Caco-2 (cell line): ENCODE results near the gene BRD3OS. TPM values are rescaled to one million over a fixed set of nuclear protein-coding genes. Genes with fewer than 3 reads are reported as not detected.

Experiments used
- BruUV-seq: library from RNA; stranded (reverse); fragments of 400-500 nt; replicated peaks from 2 replicates; lab custom pipeline; 2021; lab: Mats Ljungman, UMichigan
- CTCF ChIA-PET: fragments of 300-600 bp; sonication (Branson Sonifier 250); formaldehyde crosslinking; loops from one replicate; lab custom pipeline; 2022; ENCODE audit warnings: antibody characterized with exemption; lab: Charles Lee
- POLR2A ChIA-PET: fragments of 300-600 bp; sonication (Branson Sonifier 250); formaldehyde crosslinking; loops from one replicate; lab custom pipeline; 2022; ENCODE audit warnings: antibody characterized with exemption; lab: Charles Lee
- DNase-seq, 2 experiments: peaks; one replicate each; pipeline versions ENCODE4 v3.0.0 to v3.0.0-alpha.2; 2020 to 2022
- H3K27me3 ChIP-seq: replicated peaks from 2 replicates; pipeline ENCODE4 v1.6.0; 2011; ENCODE audit warnings: low read length; ENCODE audit not compliant: control insufficient read depth, insufficient read depth
- H3K36me3 ChIP-seq: 2 replicates; pipeline ENCODE4 v1.5.1; 2011; ENCODE audit warnings: low read length; ENCODE audit not compliant: control insufficient read depth, insufficient read depth
- H3K4me1 ChIP-seq: fragments of 250-450 bp; sonication (Bioruptor Pico); 2 replicates; pipeline ENCODE4 v1.5.1; 2020; ENCODE audit warnings: mild to moderate bottlenecking
- H3K4me3 ChIP-seq: 2 replicates; pipeline ENCODE4 v1.5.1; 2011; ENCODE audit warnings: low read depth, mild to moderate bottlenecking, control low read depth, low read length
- H3K9me3 ChIP-seq: fragments of 250-450 bp; sonication (Bioruptor Pico); 2 replicates; pipeline ENCODE4 v1.5.1; 2020; ENCODE audit warnings: mild to moderate bottlenecking, moderate library complexity
- H3K27ac Mint-ChIP-seq: one replicate; pipeline ENCODE4 v1.8.0; 2022; ENCODE audit warnings: mixed read lengths; ENCODE audit not compliant: unreplicated experiment
- H3K27me3 Mint-ChIP-seq: one replicate; pipeline ENCODE4 v1.8.0; 2022; ENCODE audit warnings: mixed read lengths; ENCODE audit not compliant: insufficient read depth, unreplicated experiment
- H3K36me3 Mint-ChIP-seq: one replicate; pipeline ENCODE4 v1.8.0; 2022; ENCODE audit warnings: mild to moderate bottlenecking, mixed read lengths; ENCODE audit not compliant: insufficient read depth, unreplicated experiment
- H3K4me1 Mint-ChIP-seq: one replicate; pipeline ENCODE4 v1.8.0; 2022; ENCODE audit warnings: low read depth, mixed read lengths; ENCODE audit not compliant: unreplicated experiment
- H3K4me3 Mint-ChIP-seq: one replicate; pipeline ENCODE4 v1.8.0; 2022; ENCODE audit warnings: mild to moderate bottlenecking, moderate library complexity, mixed read lengths; ENCODE audit not compliant: unreplicated experiment
- H3K9me3 Mint-ChIP-seq: one replicate; pipeline ENCODE4 v1.8.0; 2022; ENCODE audit warnings: mixed read lengths; ENCODE audit not compliant: unreplicated experiment
- intact Hi-C: fragments of 100-400 bp; cut with micrococcal nuclease; formaldehyde crosslinking; loops from one replicate; pipeline ENCODE4 v1.10.0; 2022; ENCODE audit not compliant: unreplicated experiment
- total RNA-seq: library from RNA; stranded (reverse); gene quantifications from 2 replicates; pipeline ENCODE4 v1.2.3, GENCODE V29; 2022
- TF ChIP-seq, protein P1 (sequence below), 2 experiments: fragments of 200-600 bp in 1 of 2; IDR thresholded peaks; 1 replicate in 1 of 2; 2 replicates in 1 of 2; pipeline versions ENCODE4 v1.5.1 to v1.8.0; 2011 to 2022; ENCODE audit warnings: antibody characterized with exemption in 1 of 2, control low read depth in 1 of 2, inconsistent platforms in 1 of 2, low read depth in 1 of 2, low read length in 1 of 2, mild to moderate bottlenecking in 1 of 2, moderate library complexity in 1 of 2; ENCODE audit not compliant: insufficient read depth in 1 of 2, severe bottlenecking in 1 of 2, unreplicated experiment in 1 of 2

Gene BRD3OS
- total RNA-seq, 1 experiment from 2014 or later = 9.4 TPM

DNA sequence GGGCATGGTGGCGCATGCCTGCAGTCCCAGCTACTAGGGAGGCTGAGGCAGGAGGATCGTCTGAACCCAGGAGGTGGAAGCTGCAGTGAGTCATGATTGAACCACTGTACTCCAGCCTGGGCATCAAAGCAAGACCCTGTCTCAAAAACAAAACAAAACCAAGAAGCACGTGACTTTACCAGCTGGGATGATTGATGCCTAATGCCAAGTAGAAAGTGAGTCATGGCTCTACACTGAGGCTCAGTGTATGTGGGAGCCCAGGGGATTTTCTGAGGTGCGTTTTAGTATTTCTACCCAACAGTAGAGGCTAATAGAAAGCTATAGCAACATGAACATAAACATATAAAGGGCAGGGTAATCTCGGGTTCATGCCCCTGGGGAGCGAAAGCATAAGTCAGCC lies 13.9 kb upstream of the BRD3OS start:
- DNase-seq = no peak
- intact Hi-C loops = no loop called here
- ChIA-PET POLR2A (no interaction called here), CTCF (no interaction called here)
- H3K9me3 ChIP-seq = peaks cover 14% of the 10 kb centered on the region; the same call in 1 of the 2 replicates
- no peak overlapping the region for H3K4me3 ChIP-seq
- no peaks in the 10 kb centered on the region for H3K36me3 Mint-ChIP-seq
- no peaks in the 10 kb centered on the region for H3K4me1 Mint-ChIP-seq
- H3K36me3 ChIP-seq = no peaks in the 10 kb centered on the region
- H3K4me3 Mint-ChIP-seq = no peak overlapping the region
- no peaks in the 10 kb centered on the region for H3K9me3 Mint-ChIP-seq
- TF ChIP-seq, protein P1, sequence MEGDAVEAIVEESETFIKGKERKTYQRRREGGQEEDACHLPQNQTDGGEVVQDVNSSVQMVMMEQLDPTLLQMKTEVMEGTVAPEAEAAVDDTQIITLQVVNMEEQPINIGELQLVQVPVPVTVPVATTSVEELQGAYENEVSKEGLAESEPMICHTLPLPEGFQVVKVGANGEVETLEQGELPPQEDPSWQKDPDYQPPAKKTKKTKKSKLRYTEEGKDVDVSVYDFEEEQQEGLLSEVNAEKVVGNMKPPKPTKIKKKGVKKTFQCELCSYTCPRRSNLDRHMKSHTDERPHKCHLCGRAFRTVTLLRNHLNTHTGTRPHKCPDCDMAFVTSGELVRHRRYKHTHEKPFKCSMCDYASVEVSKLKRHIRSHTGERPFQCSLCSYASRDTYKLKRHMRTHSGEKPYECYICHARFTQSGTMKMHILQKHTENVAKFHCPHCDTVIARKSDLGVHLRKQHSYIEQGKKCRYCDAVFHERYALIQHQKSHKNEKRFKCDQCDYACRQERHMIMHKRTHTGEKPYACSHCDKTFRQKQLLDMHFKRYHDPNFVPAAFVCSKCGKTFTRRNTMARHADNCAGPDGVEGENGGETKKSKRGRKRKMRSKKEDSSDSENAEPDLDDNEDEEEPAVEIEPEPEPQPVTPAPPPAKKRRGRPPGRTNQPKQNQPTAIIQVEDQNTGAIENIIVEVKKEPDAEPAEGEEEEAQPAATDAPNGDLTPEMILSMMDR (IDR thresholded peaks at IDR 0.05; ENCODE audit: insufficient read depth in 1 of 2, low read depth in 1 of 2, low read length in 1 of 2, severe bottlenecking in 1 of 2, unreplicated experiment in 1 of 2) = no peak
- no TSS peak for BruUV-seq
- H3K27me3 ChIP-seq = no peaks in the 10 kb centered on the region
- no peaks in the 10 kb centered on the region for H3K27me3 Mint-ChIP-seq
- no peaks in the 10 kb centered on the region for H3K4me1 ChIP-seq
- no peak overlapping the region for H3K27ac Mint-ChIP-seq

DNA sequence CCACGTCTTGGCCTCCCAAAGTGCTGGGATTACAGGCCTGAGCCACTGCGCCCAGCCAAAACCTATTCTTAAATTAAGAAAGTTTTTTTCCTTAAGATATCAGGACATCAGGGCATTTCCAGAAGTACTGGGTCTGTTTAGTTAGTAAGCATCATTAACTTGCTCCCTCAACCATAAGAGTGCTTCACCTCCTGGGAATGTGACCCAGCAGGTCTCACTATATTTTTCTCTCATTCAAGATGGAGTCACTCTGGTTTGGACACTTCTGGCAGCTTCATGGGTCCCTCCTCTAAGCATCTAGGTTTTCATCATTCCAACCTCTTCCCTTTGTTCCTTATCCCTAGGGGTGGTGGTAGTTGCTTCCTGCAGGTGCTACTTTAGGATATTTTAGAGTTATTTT lies 10.3 kb upstream of the BRD3OS start:
- POLR2A ChIA-PET = interaction anchor here (0.7 kb wide), 1 partner anchor 10 kb away, joined by 3 read pairs; the partner anchor contains the start of gene BRD3OS
- no TSS peak for BruUV-seq
- Histone ChIP-seq H3K9me3 (peaks cover 20% of the 10 kb centered on the region; the same call in 1 of the 2 replicates), H3K4me1 (no peaks in the 10 kb centered on the region), H3K4me3 (no peak overlapping the region), H3K36me3 (no peaks in the 10 kb centered on the region), H3K27me3 (no peaks in the 10 kb centered on the region)
- Mint-ChIP-seq H3K9me3 (no peaks in the 10 kb centered on the region), H3K4me1 (no peaks in the 10 kb centered on the region), H3K27ac (no peak overlapping the region), H3K36me3 (no peaks in the 10 kb centered on the region), H3K4me3 (no peak overlapping the region), H3K27me3 (no peaks in the 10 kb centered on the region)
- no peak for DNase-seq
- intact Hi-C loops = no loop called here
- CTCF ChIA-PET = no interaction called here
- TF ChIP-seq, protein P1 (IDR thresholded peaks at IDR 0.05; ENCODE audit: insufficient read depth in 1 of 2, low read depth in 1 of 2, low read length in 1 of 2, severe bottlenecking in 1 of 2, unreplicated experiment in 1 of 2) = no peak

DNA sequence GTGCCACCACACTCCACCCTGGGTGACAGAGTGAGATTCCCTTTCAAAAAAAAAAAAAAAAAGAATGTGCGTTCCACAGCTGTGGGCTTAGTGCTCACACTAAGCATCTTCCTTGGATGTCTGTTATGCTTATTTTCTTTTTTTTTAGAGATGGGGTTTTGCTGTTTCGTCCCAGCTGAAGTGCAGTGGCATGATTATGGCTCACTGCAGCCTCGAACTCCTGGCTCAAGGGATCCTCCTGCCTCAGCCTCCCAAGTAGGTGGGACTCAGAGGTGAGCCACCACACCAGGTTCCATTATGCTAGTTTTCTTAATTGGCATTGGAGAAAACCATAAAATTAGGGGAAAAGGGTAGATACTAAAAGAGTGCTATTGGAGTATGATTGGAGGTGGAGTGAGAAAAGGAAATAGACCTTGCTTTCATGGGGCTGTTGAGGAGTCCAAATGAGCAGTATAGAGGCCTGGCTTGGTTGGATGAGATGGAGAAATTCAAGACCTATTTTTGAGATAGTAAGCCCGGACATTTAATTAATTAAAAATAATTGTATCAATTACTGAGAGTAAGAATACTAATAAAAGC lies 978 bp upstream of the BRD3OS start:
- H3K27ac Mint-ChIP-seq = peak overlapping the region; percentile 27
- H3K36me3 ChIP-seq = peaks cover 1% of the 10 kb centered on the region; the same call in 1 of the 2 replicates
- no peaks in the 10 kb centered on the region for H3K9me3 Mint-ChIP-seq
- H3K27me3 ChIP-seq = no peaks in the 10 kb centered on the region
- intact Hi-C loops = no loop called here
- H3K27me3 Mint-ChIP-seq = no peaks in the 10 kb centered on the region
- H3K4me3 Mint-ChIP-seq = peak overlapping the region; percentile 75
- 0 out of 2 replicates have a peak, but pooled peaks cover 4% of the 10 kb centered on the region for H3K4me1 ChIP-seq
- TF ChIP-seq, protein P1 (IDR thresholded peaks at IDR 0.05; ENCODE audit: insufficient read depth in 1 of 2, low read depth in 1 of 2, low read length in 1 of 2, severe bottlenecking in 1 of 2, unreplicated experiment in 1 of 2) = no peak
- H3K4me1 Mint-ChIP-seq = no peaks in the 10 kb centered on the region
- peak overlapping the region; percentile 25; the same call in 1 of the 2 replicates for H3K4me3 ChIP-seq
- CTCF ChIA-PET = interaction anchor here (0.6 to 1.9 kb wide), 5 partner anchors 25 to 676 kb away, joined by 3 to 13 read pairs (median 4); partner anchors contain the start of genes MED22 and RPL7A
- peaks cover 24% of the 10 kb centered on the region for H3K36me3 Mint-ChIP-seq
- POLR2A ChIA-PET = interaction anchor here (0.6 to 1.1 kb wide), 5 partner anchors 30 to 565 kb away, joined by 4 to 6 read pairs (median 5); partner anchors contain the start of gene WDR5
- no TSS peak for BruUV-seq
- DNase-seq = no peak
- no peaks in the 10 kb centered on the region for H3K9me3 ChIP-seq
